Esophagus squamous epithelium (tissue), 4 donors: ENCODE measurements around the gene GAK.

Experiments
- CTCF ChIP-seq, 6 experiments: fragments of 450-650 bp in 4 of 6; fragments of 200-600 bp in 2 of 6; sonication (generic) in 2 of 6; IDR thresholded peaks; one replicate each; pipeline ENCODE4 v1.5.1; 2016 to 2019; ENCODE audit warnings: antibody characterized with exemption in 6 of 6, mild to moderate bottlenecking in 4 of 6, moderate library complexity in 4 of 6
- POLR2A ChIP-seq, 4 donors: fragments of 450-650 bp; IDR thresholded peaks; one replicate each; pipeline ENCODE4 v1.6.1; 2017; ENCODE audit warnings: antibody characterized with exemption in 4 of 4, mild to moderate bottlenecking in 4 of 4, moderate library complexity in 3 of 4

- TF ChIP-seq CTCF (IDR thresholded peaks at IDR 0.05) (no peak), POLR2A (IDR thresholded peaks at IDR 0.05) (no peak)
Observed at GRCh38 chr4:885353-885752, 46.8 kb downstream of the GAK start.
